ENCODE measurements around the gene ILK. TPM values are rescaled to one million over a fixed set of nuclear protein-coding genes. Genes with fewer than 3 reads are reported as not detected.

The ILK gene
- total and polyA plus RNA-seq, 2 of the 13 experiments (the other 11 are each of a cell fraction or from before 2014, with no cell fraction given): 70.3 to 108 TPM

GRCh38 chr11:6612213-6613041, 8.9 kb downstream of the ILK start, which contains the start of gene TAF10 (continued):
- TF ChIP-seq ZNF616 (CRISPR knock-in tag; IDR thresholded peaks at IDR 0.05; ENCODE audit: low read depth): peak; percentile 72; the same call in 1 of the 2 replicates
- TF ChIP-seq ZNF160 (CRISPR knock-in tag; IDR thresholded peaks at IDR 0.05): no peak; the same call in 1 of the 2 replicates
- TF ChIP-seq ZNF460 (CRISPR knock-in tag; IDR thresholded peaks at IDR 0.05; ENCODE audit: borderline replicate concordance): no peak
- TF ChIP-seq SAFB2 (CRISPR knock-in tag; IDR thresholded peaks at IDR 0.05; ENCODE audit: borderline replicate concordance, low read depth): no peak
- TF ChIP-seq ATF7-NPFF (CRISPR knock-in tag; IDR thresholded peaks at IDR 0.05; ENCODE audit: low read depth): peak; percentile 67
- peak; percentile 58; the same call in 1 of the 2 replicates for TF ChIP-seq ZFY (CRISPR knock-in tag; IDR thresholded peaks at IDR 0.05)
- TF ChIP-seq TERF1 (CRISPR knock-in tag; IDR thresholded peaks at IDR 0.05): no peak
- no peak for TF ChIP-seq NFE2L1 (CRISPR knock-in tag; IDR thresholded peaks at IDR 0.05; ENCODE audit: borderline replicate concordance)
- TF ChIP-seq IRX3 (CRISPR knock-in tag; IDR thresholded peaks at IDR 0.05; ENCODE audit: borderline replicate concordance, low read depth): peak; percentile 53; the same call in 1 of the 2 replicates
- TF ChIP-seq ELF1 (CRISPR knock-in tag; IDR thresholded peaks at IDR 0.05): peak; percentile 87
- peak; percentile 69; the same call in 1 of the 2 replicates for TF ChIP-seq ZFP36L1 (CRISPR knock-in tag; IDR thresholded peaks at IDR 0.05)
- no peak; the same call in 1 of the 2 replicates for TF ChIP-seq ZBED4 (CRISPR knock-in tag; IDR thresholded peaks at IDR 0.05; ENCODE audit: borderline replicate concordance)
- no peak; the same call in 1 of the 2 replicates for TF ChIP-seq MTERF4 (CRISPR knock-in tag; IDR thresholded peaks at IDR 0.05)
- peak; percentile 62 for TF ChIP-seq HDAC1 (CRISPR knock-in tag; IDR thresholded peaks at IDR 0.05)
- peak; percentile 89 for TF ChIP-seq DRAP1 (CRISPR knock-in tag; IDR thresholded peaks at IDR 0.05)
- TF ChIP-seq DPF2 (CRISPR knock-in tag; IDR thresholded peaks at IDR 0.05; ENCODE audit: borderline replicate concordance, low read depth): peak; percentile 47; the same call in 1 of the 2 replicates
- TF ChIP-seq BHLHE40 (IDR thresholded peaks at IDR 0.05; ENCODE audit: low read length): no peak
- no peak for TF ChIP-seq NKX3-1 (CRISPR knock-in tag; IDR thresholded peaks at IDR 0.05)
- TF ChIP-seq SP1 (IDR thresholded peaks at IDR 0.05): no peak
- TF ChIP-seq SP1 (CRISPR knock-in tag; IDR thresholded peaks at IDR 0.05): 0 out of 2 replicates have a peak, but pooled peaks have one; percentile 23
- no peak for TF ChIP-seq LCORL (IDR thresholded peaks at IDR 0.05)
- TF ChIP-seq LCORL (CRISPR knock-in tag; IDR thresholded peaks at IDR 0.05): peak; percentile 71
- TF ChIP-seq NFIB (CRISPR knock-in tag; IDR thresholded peaks at IDR 0.05; ENCODE audit: borderline replicate concordance): no peak
- TF ChIP-seq PITX1 (CRISPR knock-in tag; IDR thresholded peaks at IDR 0.05): peak; percentile 73; the same call in 1 of the 2 replicates
